Upper lobe of left lung (tissue), 6 donors: Measurements from ENCODE around the gene CRISPLD2. TPM values are rescaled to one million over a fixed set of nuclear protein-coding genes. Genes with fewer than 3 reads are reported as not detected.

Experiments used
- ATAC-seq, 2 donors: fragments of 200-7000 bp; cut with Tn5 transposase; one replicate each; pipeline ENCODE4 v1.9.1; 2022; ENCODE audit warnings: mild to moderate bottlenecking in 2 of 2, moderate library complexity in 2 of 2; ENCODE audit not compliant: low FRiP score in 2 of 2
- DNase-seq, 2 donors: peaks; one replicate each; pipeline ENCODE4 v3.0.0-alpha.2; 2019 to 2020
- H3K27ac ChIP-seq, 4 donors: fragments of 200-600 bp; sonication (generic); one replicate each; pipeline ENCODE4 v1.5.1; 2016 to 2019
- H3K27me3 ChIP-seq, 4 donors: fragments of 200-600 bp; sonication (generic); one replicate each; pipeline ENCODE4 v1.5.1; 2017 to 2019
- H3K36me3 ChIP-seq, 4 donors: fragments of 200-600 bp; sonication (generic); one replicate each; pipeline ENCODE4 v1.5.1; 2016 to 2019
- H3K4me1 ChIP-seq, 4 donors: fragments of 200-600 bp; sonication (generic); one replicate each; pipeline ENCODE4 v1.5.1; 2018 to 2019
- H3K4me3 ChIP-seq, 4 donors: fragments of 200-600 bp; sonication (generic); one replicate each; pipeline ENCODE4 v1.5.1; 2017 to 2019; ENCODE audit warnings: mild to moderate bottlenecking in 2 of 4, moderate library complexity in 1 of 4
- H3K9me3 ChIP-seq, 4 donors: fragments of 200-600 bp; sonication (generic); one replicate each; pipeline ENCODE4 v1.5.1; 2018 to 2019
- EP300 ChIP-seq, 4 donors: sonication (generic); formaldehyde crosslinking; IDR thresholded peaks; one replicate each; pipeline ENCODE4 v1.5.1; 2017; ENCODE audit warnings: antibody characterized with exemption in 4 of 4, control low read depth in 2 of 4
- POLR2A ChIP-seq, 4 donors: fragments of 450-650 bp; IDR thresholded peaks; one replicate each; pipeline ENCODE4 v1.5.1; 2016 to 2017; ENCODE audit warnings: antibody characterized with exemption in 4 of 4, mild to moderate bottlenecking in 2 of 4
- POLR2AphosphoS5 ChIP-seq, 2 donors: sonication (generic); formaldehyde crosslinking; IDR thresholded peaks; one replicate each; pipeline ENCODE4 v1.5.1; 2017; ENCODE audit warnings: antibody characterized with exemption in 2 of 2
- WGBS, 2 donors: methylation state at CpG; one replicate each; pipeline ENCODE4 v1.1.5; 2017 to 2018; 5-methylcytosine and 5-hydroxymethylcytosine counted together
- total RNA-seq, 6 donors: library from RNA; depleted of rRNA in 4 of 6; stranded (reverse); fragments of >200 nt in 4 of 6; gene quantifications; one replicate each; pipeline versions ENCODE4 v1.1.0 to v1.2.1, GENCODE V29; 2016 to 2021
- TF ChIP-seq, protein P1 (sequence below), 6 experiments: fragments of 450-650 bp in 4 of 6; fragments of 200-600 bp in 2 of 6; sonication (generic) in 2 of 6; IDR thresholded peaks; one replicate each; pipeline ENCODE4 v1.5.1; 2016 to 2019; ENCODE audit warnings: antibody characterized with exemption in 6 of 6
- donor health status: DM: no; HTN: no; CAD: no; lungs with moderate emphysema.
- donor health status: DM: no; HTN: yes; CAD: no; lungs with severe emphysema.

Gene CRISPLD2
- total RNA-seq, 6 donors from 2014 or later = 30.2 to 109 (median 80.8) TPM

GRCh38 chr16:84890427-84890826, 70.6 kb downstream of the CRISPLD2 start:
- no peak overlapping the region for H3K4me3 ChIP-seq
- H3K27me3 ChIP-seq = no peaks in the 10 kb centered on the region
- H3K9me3 ChIP-seq = no peaks in the 10 kb centered on the region
- ATAC-seq = no peak
- H3K4me1 ChIP-seq = peaks cover 0 to 6% (median 2%) of the 10 kb centered on the region in 4 donors
- peaks cover 0 to 21% (median 0%) of the 10 kb centered on the region in 4 donors for H3K36me3 ChIP-seq
- no peak for DNase-seq
- TF ChIP-seq POLR2AphosphoS5 (IDR thresholded peaks at IDR 0.05) = no peak
- TF ChIP-seq EP300 (IDR thresholded peaks at IDR 0.05) = no peak
- TF ChIP-seq, protein P1, sequence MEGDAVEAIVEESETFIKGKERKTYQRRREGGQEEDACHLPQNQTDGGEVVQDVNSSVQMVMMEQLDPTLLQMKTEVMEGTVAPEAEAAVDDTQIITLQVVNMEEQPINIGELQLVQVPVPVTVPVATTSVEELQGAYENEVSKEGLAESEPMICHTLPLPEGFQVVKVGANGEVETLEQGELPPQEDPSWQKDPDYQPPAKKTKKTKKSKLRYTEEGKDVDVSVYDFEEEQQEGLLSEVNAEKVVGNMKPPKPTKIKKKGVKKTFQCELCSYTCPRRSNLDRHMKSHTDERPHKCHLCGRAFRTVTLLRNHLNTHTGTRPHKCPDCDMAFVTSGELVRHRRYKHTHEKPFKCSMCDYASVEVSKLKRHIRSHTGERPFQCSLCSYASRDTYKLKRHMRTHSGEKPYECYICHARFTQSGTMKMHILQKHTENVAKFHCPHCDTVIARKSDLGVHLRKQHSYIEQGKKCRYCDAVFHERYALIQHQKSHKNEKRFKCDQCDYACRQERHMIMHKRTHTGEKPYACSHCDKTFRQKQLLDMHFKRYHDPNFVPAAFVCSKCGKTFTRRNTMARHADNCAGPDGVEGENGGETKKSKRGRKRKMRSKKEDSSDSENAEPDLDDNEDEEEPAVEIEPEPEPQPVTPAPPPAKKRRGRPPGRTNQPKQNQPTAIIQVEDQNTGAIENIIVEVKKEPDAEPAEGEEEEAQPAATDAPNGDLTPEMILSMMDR (IDR thresholded peaks at IDR 0.05) = no peak
- TF ChIP-seq POLR2A (IDR thresholded peaks at IDR 0.05) = no peak
- peak overlapping the region in 1 of 4 donors; percentile 38 for H3K27ac ChIP-seq
- WGBS, 2 donors = 91 to 93% methylated on average over 9 of the region's 9 CpGs

- Histone ChIP-seq H3K27me3 (no peaks in the 10 kb centered on the region), H3K4me1 (peaks cover 0 to 5% (median 2%) of the 10 kb centered on the region in 4 donors), H3K27ac (peak overlapping the region in 2 of 4 donors; percentile 38 to 49), H3K36me3 (peaks cover 0 to 24% (median 0%) of the 10 kb centered on the region in 4 donors), H3K9me3 (no peaks in the 10 kb centered on the region), H3K4me3 (no peak overlapping the region)
- DNase-seq (no peak), ATAC-seq (no peak)
- 62 to 66% methylated on average over 16 to 17 of the region's 17 CpGs for WGBS, 2 donors
- TF ChIP-seq POLR2AphosphoS5 (IDR thresholded peaks at IDR 0.05) (peak in 1 of 2 donors; percentile 20), POLR2A (IDR thresholded peaks at IDR 0.05) (no peak)
These were observed 71.5 kb downstream of the CRISPLD2 start for GRCh38 chr16:84891149-84891795.

- no peak for ATAC-seq
- WGBS, 2 donors = 78 to 87% methylated on average over 8 to 10 of the region's 10 CpGs
- no peak for DNase-seq
- H3K4me3 ChIP-seq = no peak overlapping the region
- no peaks in the 10 kb centered on the region for H3K9me3 ChIP-seq
- H3K27ac ChIP-seq = peak overlapping the region in 2 of 4 donors; percentile 38 to 49
- peaks cover 0 to 5% (median 2%) of the 10 kb centered on the region in 4 donors for H3K4me1 ChIP-seq
- H3K36me3 ChIP-seq = peaks cover 0 to 31% (median 0%) of the 10 kb centered on the region in 4 donors
- TF ChIP-seq POLR2A (IDR thresholded peaks at IDR 0.05) (no peak), POLR2AphosphoS5 (IDR thresholded peaks at IDR 0.05) (no peak), EP300 (IDR thresholded peaks at IDR 0.05) (no peak)
- TF ChIP-seq, protein P1 (IDR thresholded peaks at IDR 0.05) = no peak
- H3K27me3 ChIP-seq = no peaks in the 10 kb centered on the region
These were observed 72.3 kb downstream of the CRISPLD2 start for GRCh38 chr16:84892097-84892496.

- Histone ChIP-seq H3K4me1 (peaks cover 0 to 5% (median 2%) of the 10 kb centered on the region in 4 donors), H3K9me3 (no peaks in the 10 kb centered on the region), H3K27me3 (no peaks in the 10 kb centered on the region), H3K36me3 (peaks cover 0 to 26% (median 0%) of the 10 kb centered on the region in 4 donors), H3K4me3 (no peak overlapping the region), H3K27ac (peak overlapping the region; percentile 43 to 82 (median 74))
- no peak for TF ChIP-seq POLR2AphosphoS5 (IDR thresholded peaks at IDR 0.05)
- no peak for TF ChIP-seq EP300 (IDR thresholded peaks at IDR 0.05)
- TF ChIP-seq, protein P1 (IDR thresholded peaks at IDR 0.05) = no peak
- TF ChIP-seq POLR2A (IDR thresholded peaks at IDR 0.05) = no peak
- DNase-seq (no peak), ATAC-seq (no peak)
- 77 to 100% methylated on average over 3 of the region's 3 CpGs for WGBS, 2 donors
These were observed 73.7 kb downstream of the CRISPLD2 start for GRCh38 chr16:84893467-84893848.

DNA sequence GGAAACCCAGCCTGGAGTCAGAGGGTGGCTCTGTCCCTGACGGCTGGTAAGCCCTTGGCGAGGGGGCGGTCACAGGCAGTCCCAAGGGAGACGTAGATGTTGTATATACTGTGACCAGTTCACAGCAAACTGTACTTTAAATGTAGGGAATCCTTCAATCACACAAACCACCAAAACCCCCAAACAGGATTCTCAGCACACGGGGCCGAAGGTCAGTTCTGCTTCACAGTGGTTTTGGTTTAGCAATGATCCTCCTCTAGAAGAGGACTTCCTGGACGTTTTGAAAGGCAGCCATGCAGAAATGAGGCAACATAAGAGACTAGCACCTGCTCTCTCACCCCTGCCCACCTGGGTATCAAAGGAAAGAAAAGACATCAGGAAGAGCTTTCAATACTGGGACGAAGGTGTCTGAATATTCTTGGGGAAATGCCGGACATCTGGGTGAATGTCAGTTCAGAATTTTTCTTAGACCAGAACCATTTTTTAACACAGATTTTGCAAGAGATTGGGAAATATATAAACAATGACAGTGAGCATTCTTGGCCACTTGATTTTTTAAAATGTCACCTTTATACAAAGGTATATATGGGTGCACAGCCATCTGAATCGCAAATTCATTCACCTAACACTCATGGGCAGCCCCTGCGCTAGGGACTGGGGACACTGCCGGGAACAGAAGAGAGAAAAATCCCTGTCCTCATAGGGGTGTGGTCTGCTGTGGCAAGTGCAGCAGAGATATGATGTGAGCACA, 74.2 kb downstream of the CRISPLD2 start:
- Histone ChIP-seq H3K36me3 (peaks cover 0 to 20% (median 0%) of the 10 kb centered on the region in 4 donors), H3K4me1 (peaks cover 0 to 5% (median 2%) of the 10 kb centered on the region in 4 donors), H3K27me3 (no peaks in the 10 kb centered on the region), H3K27ac (peak overlapping the region; percentile 43 to 82 (median 74)), H3K4me3 (no peak overlapping the region), H3K9me3 (no peaks in the 10 kb centered on the region)
- TF ChIP-seq POLR2AphosphoS5 (IDR thresholded peaks at IDR 0.05) (peak; percentile 46 to 50), EP300 (IDR thresholded peaks at IDR 0.05) (no peak)
- DNase-seq = peak in 1 of 2 donors; percentile 49
- peak in 1 of 2 donors; percentile 13 for ATAC-seq
- whole genome bisulfite sequencing, 2 donors = 66 to 75% methylated on average over 12 of the region's 12 CpGs
